ENCODE measurements around the gene GNG8.

GNG8 gene

DNA sequence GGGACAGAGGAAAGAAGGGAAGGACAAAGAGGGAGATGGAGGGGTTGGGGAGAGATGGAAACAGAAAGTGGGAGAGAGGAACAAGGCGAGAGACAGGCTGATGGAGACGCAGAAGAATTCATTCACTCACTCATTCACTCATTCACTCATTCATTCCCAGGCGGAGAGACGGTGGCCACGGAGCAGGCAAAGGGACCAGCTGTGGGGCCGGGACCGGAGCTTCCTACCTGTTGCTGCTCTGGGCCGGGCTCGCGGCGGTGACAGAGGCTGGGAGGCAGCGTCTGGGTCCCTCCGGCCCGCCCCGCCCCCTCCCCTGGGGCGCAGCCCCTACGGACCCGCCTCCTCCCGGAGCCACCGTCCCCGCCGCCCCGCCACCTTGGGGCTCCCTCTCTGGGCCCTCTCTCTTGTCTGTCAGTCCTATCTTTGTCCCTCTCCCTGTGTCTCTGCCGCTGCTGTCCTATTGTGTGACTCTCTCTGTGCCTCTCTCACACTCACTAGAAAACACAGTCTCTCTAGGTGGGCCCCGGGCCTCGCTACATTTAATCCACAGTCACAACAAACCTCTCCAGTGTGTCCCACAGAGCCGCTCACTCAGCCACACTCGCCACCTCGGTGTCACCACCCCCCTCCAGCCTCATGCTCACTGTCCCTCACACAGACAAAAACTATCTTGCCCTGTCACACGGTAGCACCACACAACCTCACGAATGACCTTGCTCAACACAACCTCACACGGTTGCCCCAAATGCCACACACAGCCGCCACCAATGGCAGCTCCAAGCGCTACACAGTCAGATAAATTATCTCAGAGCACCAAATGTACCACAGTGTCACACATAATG, at the start of gene GNG8:
GNG8 (minus strand) TSS at position 283 of the 842 bp plus-strand sequence. CDS start 1,520 bp downstream, outside the sequence.
- no peak for DNase-seq (ENCODE audit: low spot score)

DNA sequence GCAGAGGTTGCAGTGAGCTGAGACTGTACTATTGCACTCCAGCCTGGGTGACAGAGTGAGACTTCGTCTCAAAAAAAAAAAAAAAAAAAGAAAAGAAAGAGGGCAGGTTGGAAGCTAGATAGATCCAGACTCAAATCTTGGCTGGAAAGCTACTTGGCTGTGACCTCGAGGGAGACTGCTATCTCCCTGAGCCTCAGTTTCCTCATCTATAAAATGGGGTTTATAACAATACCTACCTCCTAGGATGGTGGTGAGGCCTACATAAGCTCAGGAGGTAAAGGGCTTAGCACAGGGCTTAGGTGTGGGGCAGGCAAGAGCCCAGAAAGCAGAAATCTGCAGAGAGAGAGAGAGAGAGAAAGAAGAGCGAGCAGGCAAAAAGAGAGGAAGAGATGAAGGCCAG, 49.2 kb upstream of the GNG8 start:
- no peak for DNase-seq (ENCODE audit: low spot score)

DNA sequence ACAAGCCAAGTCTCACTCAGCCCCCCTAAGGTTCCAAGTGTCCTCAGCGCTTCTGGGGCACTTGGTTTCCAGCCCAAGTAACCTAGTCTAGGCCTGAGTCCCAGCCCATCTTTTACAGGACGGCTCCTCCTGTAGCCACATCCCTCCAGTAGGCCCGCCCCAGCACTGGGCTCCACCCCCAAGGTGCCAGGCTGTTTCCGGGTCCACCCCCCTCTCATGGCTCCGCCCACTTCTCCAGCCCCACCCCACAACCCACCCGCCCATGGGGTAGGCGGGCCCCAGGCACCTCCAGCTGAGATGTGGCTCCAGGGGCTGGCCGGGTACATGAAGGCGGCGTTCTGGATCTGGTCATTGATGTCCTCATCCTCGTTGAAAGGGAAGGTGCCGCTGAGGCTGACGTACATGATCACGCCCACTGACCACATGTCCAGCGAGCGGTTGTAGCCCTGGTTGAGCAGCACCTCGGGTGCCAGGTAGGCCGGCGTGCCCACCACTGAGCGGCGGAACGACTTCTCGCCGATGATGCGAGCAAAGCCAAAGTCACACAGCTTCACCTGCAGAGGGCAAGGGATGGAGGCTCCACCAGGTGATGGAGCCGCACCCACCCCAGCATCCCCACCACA, 42.2 kb upstream of the GNG8 start:
- DNase-seq (ENCODE audit: low spot score), result no peak

DNA sequence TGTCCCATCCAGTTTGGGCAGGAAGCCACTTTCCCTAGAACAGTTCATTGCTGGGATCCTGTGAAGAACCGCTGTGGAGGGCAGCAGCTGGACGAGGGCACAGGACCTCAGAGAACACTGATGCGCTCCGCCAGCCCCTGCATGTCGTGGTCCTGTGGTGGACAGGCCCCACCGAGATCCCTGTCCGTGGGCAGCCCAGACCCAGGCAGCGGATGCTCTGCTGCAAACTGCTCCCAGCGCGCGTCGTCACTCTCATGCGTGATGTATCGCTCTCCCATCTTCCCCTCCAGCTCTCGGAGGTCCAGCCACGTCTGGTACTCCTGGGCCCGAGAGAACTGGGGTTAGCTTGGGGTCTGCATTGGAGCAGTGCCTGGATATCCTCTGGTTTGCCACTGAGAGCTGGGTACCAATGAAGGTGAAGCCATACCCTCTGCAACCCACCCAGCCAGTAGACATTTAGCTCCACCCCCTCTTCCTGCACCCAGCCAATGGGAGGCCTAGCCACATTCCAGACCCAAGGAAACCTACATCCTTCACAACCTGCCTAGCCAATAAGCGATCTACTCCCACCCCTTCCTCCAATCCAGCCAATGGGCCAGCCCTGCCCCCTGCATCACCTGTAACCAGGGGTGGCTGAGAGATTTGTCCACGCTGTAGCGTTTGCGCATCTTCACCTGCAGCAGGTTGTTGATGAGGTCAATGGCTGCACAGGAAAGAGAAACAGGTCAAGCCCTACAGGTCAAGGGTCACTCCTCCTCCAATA, 38.6 kb upstream of the GNG8 start:
- no peak for DNase-seq (ENCODE audit: low spot score)

DNA sequence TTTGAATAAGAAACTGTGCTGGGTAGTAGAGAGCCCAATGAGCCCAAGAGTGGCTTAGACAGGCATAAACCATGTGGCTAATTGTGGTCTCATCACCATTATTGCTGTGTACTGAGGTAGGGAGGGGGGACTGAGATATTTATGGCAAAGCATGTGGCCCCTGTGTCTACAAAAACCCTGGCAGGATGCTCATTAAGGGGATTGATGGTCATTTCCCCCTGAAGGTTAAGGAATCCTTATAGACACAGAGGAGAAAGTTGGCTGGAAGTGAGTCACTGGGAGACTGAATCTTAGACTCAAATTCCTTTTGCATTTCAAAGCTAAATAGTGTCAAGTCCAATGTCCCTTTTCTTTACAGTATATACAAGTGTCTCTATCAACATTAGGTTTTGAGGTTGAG, 34.8 kb upstream of the GNG8 start:
- no peak for DNase-seq (ENCODE audit: low spot score)

DNA sequence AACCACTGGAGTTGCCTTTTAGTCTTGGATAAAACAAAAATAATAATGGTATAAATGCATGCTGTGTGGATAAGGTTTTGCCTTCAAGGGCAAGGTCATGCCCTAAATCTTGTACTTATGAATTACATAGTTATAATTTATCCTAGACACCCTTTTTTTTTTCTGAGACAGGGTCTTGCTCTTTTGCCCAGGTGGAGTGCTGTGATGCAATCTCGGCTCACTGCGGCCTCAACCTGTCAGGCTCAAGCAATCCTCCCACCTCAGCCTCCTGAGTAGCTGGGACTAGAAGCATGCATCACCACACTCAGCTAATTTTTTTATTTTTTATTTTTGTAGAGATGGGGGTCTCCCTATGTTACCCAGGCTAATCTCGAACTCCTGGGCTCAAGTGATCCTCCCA, 32.7 kb upstream of the GNG8 start:
- DNase-seq (ENCODE audit: low spot score), result no peak

DNA sequence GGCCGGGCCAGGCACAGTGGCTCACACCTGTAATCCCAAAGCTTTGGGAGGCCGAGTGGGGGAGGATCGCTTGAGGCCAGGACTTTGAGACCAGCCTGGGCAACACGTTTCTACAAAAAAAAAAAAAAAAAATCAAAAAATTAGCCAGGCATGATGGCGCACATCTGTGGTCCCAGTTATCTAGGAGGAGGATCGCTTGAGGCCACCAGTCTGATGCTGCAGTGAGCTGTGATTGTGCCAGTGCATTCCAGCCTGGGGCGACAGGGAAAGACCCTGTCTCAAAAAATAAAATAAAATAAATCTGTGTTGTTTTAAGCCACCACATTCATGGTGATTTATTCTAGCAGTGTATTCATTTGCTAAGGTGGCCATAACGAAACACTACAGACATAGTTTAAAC, 29.1 kb upstream of the GNG8 start:
- DNase-seq (ENCODE audit: low spot score), result no peak

DNA sequence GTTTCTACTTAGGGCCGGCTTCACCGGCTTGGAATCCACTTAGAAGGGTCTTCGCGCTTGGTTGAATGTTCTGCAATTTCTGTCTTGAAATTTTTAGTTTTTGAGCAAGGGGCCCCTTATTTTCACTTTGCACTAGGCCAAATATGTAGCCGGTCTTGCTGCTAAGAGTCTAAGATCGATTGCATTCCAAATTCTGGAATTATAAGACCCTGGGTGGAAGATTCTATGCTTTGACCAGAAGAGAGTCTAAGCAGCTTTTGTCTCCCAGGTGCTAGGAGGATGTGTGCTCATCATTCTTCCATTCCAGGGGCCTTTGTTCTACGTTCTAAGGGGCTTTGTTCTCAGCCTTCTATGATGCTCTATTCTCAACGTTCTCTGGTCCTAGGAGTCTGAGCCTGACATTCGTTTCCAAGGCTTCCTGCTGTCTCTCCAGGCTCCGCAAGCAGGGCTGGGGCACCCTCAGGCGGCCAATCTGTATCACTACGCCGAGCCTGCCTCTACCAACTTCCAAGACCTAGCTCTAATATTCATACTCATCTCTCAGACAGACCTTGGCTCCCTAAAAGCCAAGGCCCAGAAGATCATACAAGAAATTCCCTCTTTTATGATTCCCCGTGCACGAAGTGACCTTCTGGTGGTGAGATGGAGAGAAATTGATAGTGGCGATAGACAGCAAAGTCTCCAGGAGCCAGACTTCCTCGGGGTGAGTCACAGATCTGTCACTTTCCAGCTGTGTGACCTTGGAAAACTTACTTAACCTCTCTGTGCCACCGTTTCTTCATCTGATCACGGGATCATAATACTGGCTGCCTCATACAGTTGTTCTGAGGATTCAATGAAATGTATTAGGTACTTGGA, 26.0 kb upstream of the GNG8 start:
- peak; percentile 86 for DNase-seq (ENCODE audit: low spot score)

DNA sequence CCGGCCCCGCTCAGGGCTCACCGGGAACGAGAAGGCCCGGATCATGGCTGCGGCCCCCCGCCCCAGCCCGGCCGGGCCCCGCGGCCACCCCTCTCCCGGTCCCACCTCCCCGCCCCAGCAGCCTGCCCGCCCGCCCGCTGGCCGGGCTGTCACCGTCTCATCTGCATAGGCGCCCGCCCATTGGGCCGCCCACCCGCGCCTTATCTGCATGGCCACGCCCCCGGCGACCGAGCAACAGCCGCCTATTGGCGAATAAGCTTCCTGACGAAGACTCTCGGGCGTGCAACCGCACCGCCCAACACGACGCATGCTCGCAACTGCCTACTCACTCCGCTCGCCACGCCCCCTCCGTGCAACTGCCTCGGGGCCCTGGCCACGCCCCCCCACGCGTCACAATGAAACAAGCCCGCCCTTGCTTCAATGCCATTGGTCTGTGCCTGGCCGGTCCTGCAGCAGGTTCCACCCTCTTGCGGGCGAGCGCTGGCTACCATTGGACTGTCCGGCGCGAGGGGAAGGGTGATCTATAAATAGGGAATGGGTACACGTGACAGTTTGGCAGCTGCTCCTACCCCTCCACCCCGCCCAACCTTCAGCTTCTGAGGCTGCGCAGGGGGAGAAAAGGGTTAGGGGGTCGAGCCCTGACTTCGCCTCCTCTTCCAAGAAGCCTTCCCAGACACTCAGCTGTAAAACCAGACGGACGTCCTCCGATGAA, 25.2 kb upstream of the GNG8 start, which contains the start of gene DACT3:
DACT3 (minus strand) TSS at position 163 of the 712 bp plus-strand sequence; CDS start at position 45, 118 bp downstream.
- peak; percentile 99 for DNase-seq (ENCODE audit: low spot score)

DNA sequence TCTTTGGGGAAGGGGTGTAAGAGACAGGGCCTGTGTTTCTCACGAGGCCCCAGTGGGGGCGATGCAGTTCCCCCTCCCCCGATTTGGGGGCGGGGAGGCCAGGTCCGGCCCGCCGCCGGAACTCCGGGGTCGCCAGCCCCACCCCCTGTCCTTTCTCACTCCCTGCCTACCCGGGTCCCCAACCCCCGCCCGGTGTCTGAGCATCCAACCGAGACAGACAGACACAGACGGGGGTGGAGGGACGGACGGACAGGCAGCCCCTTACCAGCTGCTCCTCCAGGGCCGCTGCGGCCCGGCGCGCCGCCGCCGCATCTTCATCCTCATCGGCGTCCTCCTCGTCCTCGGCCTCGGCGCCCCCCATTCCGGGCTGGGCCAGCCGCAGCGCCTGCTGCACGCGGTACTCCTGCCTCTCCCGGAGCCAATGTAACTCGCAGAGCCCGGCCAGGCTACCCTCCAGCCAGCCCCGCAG, 24.6 kb upstream of the GNG8 start:
- DNase-seq (ENCODE audit: low spot score), result no peak

DNA sequence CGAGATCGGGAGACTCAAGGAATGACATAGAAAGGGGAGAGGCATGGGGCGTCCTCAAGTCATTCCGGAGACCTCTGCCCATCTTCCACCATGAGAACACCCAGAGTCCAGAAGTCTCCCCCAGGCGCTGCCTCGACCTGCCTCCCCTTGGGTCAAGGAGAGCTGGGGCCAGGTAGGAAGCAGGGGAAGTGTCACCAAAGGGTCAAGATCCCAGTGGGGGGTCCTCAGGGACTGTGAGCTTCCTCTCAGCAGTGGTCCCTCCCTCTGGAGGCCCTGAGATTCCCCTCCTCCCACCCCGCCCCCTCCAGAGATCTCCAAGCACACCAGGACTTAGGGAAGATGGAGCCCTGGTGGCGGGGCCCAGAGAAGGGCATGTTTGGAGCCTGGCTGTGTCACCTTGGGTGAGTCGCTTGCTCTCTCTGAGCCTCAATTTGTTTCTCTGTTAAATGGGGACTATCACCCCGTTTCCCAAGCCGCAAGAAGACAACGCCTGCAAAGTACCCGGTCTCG, 24.1 kb upstream of the GNG8 start:
- no peak for DNase-seq (ENCODE audit: low spot score)

DNA sequence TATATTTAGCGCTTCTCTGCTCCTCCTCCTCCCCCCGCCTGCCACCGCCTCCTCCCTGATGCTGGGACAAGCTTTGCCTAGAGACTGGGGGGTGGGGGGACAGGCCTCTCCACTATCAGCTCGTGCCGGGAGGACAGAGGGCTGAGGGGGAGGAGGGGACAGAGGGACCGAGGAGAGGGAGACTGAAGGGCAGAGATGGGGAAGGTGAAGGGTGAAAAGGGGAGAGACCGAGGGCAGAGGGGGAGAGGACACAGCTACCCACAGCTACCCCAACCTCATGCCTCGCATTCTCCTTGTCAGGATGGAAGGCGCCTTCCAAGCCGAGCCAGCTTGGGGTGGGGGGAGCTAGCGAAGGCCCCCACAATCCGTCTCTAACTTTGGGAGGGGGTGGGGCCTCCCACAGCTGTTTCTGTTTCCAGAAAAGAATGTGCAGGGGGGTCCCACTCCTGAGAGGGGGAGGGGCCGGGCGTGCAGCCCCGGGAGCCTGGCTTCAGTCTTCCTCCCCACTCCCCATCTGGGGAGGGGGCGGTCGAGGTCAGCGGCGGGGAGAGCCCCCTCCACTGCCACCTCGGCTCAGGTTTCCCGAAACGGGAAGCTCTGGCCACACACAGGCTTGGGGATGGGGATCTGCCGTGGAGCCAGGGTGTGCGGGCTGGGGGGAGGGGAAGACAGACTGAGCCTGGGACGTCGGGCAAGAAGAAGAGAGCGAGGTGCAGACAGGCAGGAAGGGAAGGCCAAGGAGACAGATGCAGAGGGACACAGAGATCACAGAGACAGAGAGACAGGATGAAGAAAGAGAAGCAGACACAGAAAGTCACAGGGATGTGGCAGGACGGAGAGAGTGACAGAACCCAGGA, 23.4 kb upstream of the GNG8 start:
- no peak for DNase-seq (ENCODE audit: low spot score)

DNA sequence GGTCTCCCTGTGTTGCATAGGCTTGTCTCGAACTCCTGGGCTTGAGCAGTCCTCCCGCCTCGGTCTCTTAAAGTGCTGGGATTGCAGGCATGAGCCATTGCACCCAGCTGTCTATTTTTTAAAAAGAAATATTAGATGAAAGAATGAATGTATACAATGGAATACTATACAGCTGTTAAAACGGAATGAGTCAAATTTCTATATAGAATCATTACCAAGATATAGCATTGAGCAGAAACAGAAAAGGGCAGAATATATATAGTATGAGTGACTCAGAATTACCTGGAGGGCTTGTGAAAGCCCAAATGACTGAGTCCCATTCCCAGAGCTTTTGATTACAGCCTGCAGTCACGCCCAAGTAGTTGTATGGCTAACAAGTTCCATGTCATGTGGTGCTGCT, 20.5 kb upstream of the GNG8 start:
- no peak for DNase-seq (ENCODE audit: low spot score)

DNA sequence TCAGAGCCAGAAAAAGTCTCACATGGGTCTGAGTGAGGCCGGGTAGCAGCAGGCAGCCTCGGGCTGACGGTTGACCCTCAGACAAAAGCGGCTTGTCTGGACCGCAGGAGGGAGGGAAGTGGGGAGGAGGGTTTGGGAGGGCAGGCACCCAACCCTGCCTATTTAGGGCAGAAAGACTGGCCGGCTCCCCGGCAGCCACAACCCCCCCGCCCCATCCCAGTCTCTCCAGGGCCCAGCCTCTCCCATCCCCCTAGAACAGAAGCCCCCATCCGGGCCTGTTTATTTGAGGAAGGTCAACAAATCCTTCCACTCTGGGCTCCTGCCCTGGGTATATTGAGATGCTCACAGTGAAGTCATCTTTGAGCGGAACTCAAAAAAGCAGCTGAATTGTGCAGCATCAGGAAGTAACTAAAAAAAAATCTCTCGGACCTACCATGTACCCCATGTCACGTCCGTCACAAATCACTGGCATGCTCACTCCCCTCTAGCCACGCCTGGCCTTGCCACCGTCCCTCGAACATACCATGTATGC, 18.7 kb upstream of the GNG8 start:
- no peak for DNase-seq (ENCODE audit: low spot score)

DNA sequence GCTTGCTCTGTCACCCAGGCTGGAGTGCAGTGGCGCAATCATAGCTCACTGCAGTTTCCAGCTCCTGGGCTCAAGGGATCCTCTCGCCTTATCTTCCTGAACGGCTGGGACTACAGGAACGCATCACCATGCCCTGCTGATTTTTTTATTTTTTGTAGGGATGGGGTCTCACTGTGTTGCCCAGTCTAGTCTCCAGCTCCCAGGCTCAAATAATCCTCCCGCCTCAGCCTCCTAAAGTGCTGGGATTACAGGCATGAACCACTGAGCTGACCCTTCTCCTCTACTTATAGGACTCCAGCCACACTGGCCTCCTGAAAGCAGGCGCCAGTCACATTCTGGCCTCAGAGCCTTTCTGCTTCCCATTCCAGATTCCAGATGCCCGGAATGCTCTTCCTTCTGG, 14.4 kb upstream of the GNG8 start:
- no peak for DNase-seq (ENCODE audit: low spot score)

DNA sequence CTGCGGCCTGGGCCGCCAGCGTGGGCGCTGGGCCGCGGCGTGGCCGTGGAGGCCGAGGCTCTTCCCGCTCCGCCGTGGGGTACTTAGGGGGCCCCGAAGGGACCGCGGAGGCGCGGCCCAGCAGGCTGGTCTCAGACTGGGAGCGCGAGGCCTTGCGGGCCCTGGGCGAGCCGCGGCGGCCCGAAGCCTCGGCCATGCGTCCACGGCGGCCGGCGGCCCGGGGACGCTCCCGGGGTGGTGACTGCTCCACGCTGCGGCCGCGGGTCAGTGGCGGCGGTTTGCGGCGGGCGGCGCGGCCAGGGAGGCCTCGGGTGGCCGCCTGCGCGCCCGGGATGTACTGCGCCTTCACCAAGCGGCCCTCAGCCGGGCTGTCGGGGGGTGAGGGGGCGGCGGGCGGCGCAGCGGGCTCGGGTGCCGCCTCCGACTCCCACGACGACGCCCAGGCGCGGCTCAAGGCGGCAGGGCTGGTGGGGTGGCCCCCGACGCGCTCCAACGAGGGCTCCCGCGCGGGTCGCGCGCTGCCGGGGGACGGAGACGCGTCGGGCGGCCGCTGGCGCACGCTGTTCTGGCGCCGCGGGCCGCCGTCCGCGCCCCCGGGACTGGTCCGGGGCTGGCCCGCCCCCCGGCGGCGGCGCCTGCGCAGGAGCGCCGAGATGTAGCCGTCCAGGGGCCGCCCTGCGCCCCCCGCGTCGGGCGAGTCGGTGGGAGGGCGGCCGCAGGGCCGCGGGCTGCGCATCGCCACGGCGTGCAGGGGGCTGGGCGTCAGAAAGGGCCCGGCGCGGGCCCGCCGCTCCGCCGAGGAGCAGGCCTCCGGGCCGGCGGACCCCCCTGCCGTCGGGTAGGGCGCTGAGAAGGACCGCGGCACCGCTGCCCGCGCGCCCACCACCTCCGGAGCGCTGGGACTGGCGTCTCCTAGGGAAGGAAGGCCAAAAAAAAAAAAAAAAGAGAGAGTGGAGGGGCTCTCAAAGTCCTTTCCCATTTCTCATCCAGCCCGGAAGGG, 13.3 kb upstream of the GNG8 start:
- peak; percentile 5 for DNase-seq (ENCODE audit: low spot score)

DNA sequence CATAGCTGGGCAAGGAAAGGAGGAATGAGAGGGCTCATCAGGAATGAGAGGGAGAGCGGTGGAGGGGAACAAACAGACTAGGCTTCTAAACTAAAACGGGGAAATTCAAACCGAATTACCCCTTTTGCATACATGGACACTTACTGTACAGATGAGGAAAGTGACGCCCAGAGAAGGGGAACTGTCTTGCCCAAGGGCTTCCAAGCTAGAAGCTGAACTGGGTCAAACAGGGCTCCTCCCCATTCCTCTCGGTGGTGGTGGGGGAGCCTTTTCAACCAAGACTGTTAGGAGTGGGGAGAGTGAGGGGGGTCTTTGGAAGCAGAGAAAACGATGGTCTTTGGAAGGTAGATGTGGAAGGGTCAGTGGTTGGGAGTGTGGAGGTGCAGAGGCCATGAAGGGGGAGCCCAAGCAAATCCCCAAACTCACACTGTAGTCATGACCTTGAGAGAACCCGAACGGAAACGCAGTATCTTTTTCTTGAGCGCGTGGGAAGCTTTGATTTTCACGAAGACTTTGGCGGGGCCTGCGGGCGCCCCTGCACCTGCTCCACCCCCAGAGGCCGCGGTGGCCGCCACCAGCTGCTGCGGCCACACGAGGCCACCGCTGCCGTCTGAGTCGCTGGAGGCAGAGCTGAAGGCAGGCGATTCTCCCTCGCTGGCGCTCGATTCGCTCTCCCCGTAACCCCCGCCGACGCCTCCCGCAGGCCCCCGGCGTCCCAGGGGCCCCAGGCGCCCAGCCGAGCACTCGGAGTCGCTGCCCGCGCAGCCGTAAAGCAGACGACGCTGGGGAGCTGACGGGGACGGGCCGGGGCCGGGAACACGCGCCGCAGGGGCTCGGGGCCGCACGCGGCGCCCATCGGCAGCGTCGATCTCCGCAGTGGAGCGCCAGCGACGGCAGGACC, 12.3 kb upstream of the GNG8 start:
- no peak for DNase-seq (ENCODE audit: low spot score)
